Dermis blood vessel endothelial cell (primary cell): Measurements from ENCODE around the gene APRT. TPM values are rescaled to one million over a fixed set of nuclear protein-coding genes. Genes with fewer than 3 reads are reported as not detected.
A peak's percentile ranks its signal among the peaks of the same experiment; 100 is the strongest.

Experiments used
- DNase-seq: peaks from one replicate; pipeline ENCODE4 v3.0.0; 2010
- total RNA-seq: library from RNA; depleted of rRNA; stranded (reverse); fragments of >200 nt; gene quantifications from 2 replicates; pipeline ENCODE4 v1.2.3, GENCODE V29; 2014

Gene APRT
- 100 and 138 TPM in 2 replicates for total RNA-seq

DNA sequence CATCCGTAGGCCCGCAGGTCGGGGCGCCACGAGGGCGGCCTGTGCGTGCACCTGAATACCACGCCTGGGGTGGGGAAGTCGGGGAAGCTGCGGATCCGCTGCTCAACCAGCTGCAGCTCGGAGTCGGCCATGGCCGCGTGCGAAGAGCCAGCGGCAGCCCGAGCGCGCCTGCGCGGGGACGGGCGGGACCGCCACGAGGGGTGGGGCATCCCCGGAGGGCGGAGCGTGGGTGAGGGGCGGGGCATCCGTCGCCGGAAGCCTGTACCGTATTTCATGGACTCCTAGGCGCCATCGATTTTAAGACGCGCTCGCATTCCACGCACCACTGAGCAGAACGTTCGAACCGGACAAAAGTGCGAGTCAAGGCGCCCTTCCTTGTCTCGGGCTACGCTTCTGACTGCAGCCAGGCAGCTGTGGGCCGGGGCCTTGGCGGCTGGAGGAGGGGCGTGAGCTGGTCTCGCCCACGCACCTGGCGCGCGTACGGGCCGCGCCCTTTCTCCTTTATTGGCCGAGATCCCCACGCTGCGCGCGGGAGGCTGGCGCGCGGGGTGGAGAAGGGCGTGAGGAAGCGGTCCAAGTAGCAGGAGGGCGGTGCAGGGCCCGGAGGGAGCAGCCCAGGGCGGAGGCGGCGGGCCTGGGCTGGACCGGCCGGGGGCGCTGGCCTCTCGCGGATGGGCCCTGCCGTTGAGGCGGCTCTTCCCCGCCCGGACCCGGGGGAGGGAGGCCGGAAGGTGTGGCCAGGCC lies at the start of gene APRT:
Gene APRT, minus strand, starts transcription at position 160 of the 744 bp plus-strand sequence. Its CDS starts 29 bp downstream, at position 131.
- peak; percentile 95 for DNase-seq

DNA sequence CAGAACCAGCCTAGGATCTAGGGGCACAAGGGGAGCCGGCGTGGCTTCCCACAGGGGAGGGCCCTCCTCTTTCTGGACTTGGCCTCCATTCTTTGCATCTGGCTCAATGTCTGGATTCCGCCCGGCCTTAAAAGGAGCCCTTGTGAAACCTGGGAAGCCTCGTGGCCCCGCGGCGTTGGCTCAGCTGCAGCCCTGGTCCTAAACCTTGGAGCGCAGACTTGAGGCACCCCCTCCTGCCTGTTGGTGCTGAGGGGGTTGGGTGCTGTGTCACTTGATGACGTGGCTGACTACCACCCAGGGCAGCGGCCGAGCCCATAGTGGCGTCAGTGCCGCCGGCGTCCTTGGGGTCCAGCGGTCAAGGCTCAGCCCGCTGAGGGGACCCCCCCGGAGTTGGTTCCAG lies 49.6 kb upstream of the APRT start:
- no peak for DNase-seq

DNA sequence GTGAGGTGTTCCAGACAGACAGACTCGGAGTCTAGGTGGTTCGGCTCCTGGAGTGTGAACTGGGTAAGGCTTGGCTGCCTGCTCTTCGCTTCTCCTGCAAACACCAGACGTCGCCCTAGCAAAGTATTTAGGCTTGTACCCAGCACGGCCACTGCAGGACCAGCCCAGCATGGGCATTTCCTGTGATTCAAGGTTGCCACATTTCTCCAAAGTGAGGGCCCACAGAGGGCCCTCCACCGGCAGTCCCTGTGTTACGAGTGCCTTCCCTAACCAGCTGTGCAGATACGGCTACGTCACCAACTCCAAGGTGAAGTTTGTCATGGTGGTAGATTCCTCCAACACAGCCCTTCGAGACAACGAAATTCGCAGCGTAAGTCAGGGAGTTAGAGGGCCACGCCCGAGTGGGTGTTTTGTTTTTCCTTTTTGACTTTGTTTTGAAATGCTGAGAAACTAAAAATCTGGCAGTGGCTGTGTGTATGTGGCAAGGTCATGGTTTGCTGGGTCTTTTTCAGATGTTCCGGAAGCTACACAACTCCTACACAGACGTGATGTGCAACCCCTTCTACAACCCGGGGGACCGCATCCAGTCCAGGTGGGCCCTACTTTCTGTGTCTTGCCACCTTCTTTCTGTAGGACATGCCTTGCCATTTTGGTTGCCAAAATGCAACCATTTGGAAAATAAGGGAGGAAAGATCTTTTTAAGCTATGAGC lies 47.8 kb upstream of the APRT start:
- no peak for DNase-seq

DNA sequence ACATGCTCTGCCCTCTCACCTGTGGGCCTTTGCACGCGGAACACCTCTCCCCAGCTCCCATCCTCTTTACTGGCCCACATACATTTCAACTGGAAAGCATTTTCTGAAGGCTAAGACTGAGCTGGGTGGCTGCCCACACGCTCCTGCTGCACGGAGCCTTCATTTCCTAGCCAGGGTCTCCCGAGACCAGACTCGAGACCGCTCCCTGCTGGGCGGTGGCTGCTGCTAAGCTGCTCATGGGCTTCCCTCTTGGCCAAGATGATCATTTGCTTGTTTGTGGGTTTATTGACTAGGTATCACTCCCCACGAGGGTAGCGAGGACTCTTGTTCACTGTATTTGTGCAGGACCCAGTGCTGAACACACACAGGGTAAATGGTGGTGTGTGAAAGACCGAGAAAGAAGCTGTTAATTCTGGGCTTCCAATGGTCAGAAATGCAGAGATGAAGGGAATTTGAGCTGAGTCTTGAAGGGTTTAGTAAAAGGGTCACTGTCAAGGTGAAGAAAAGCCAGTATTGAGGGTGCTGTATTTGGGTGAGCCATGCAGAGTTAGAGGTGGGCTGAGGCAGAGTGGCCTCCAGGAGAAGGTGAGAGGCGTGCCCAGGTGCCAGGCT lies 46.1 kb upstream of the APRT start:
- peak; percentile 88 for DNase-seq

DNA sequence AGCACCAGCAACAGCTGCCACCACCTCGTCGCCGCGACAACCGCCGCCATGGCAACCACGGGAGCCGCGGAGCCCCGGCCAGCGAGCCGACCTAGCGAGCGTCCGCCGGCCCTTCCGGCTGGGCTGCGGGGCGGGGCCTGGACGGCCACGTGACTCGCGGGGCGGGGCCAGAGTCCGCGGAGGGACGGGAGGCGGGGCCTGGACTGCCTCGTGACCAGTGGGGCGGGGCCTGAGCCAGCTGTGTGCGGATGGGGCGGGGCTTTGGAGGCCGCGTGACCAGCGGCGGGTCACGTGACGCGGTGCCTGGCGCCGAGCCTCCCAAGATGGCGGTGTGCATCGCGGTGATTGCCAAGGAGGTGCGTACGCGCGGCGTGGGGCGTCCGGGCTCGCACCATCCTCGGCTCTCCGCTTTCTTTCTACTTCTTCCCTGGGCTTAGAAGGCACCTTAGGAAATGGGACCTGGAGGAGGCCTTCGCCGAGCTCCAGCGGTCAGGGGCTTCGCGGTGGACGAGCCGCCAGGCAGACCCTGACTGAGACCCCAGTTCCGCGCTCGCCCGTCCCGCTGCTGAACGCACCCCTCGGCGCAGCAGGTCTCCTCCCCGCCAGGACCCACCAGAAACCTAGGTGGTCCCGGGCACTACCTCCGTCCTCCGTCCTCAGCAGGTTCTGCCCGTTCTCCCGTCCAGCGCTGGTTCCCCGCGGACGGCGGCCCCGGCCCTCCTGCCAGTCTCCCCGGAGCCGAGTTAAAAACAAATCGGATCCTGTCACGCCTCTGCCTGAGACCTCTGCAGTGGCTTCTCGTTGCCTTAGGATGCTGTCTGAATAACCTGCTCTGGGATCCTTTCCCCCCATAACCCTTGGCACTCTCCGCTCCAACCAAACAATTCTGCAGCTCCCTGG lies 45.4 kb upstream of the APRT start, which contains the start of the genes GALNS and TRAPPC2L:
Gene GALNS, minus strand, starts transcription at position 120 of the 900 bp plus-strand sequence. Its CDS starts 70 bp downstream, at position 50.
Gene TRAPPC2L, plus strand, starts transcription at position 300 of the 900 bp plus-strand sequence. Its CDS starts 24 bp downstream, at position 324.
- DNase-seq: peak; percentile 98

DNA sequence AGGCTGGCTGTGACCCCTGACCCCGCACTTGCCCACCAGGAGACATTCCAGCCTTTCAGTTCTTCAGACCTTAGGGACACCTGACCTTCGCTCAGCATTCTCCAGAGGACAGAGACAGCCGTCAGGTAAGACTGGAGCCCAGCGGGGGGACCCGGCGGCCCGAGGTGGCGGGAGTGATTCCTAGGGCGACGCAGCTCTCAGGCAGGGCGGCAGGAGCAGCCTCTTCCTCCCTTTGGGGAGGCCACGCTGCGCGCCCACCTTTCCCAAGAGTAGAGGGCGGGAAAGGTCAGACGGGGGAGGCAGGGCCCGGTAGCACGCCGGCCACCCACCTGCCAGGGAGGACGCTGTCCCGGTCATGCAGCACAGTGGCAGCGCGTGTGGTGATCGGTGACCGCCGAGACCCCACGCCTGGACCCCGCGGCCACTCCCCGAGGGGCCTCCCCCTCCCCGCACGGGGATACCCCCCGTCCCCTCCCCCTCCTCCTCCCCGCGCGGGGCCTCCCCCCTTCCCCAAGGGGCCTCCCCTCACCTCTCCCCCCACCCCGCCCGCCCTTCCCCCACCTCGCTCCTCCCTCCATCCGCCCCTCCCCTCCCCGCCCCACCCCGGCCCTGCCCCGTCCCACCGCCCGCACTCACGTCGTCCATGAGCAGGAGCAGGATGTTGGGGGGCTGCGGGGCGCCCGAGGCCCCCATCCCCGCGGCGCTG lies 44.5 kb upstream of the APRT start:
- peak; percentile 5 for DNase-seq

GRCh38 chr16:88855736-88856121 lies 44.0 kb upstream of the APRT start:
- no peak for DNase-seq

GRCh38 chr16:88855176-88855575 lies 43.4 kb upstream of the APRT start:
- no peak for DNase-seq

DNA sequence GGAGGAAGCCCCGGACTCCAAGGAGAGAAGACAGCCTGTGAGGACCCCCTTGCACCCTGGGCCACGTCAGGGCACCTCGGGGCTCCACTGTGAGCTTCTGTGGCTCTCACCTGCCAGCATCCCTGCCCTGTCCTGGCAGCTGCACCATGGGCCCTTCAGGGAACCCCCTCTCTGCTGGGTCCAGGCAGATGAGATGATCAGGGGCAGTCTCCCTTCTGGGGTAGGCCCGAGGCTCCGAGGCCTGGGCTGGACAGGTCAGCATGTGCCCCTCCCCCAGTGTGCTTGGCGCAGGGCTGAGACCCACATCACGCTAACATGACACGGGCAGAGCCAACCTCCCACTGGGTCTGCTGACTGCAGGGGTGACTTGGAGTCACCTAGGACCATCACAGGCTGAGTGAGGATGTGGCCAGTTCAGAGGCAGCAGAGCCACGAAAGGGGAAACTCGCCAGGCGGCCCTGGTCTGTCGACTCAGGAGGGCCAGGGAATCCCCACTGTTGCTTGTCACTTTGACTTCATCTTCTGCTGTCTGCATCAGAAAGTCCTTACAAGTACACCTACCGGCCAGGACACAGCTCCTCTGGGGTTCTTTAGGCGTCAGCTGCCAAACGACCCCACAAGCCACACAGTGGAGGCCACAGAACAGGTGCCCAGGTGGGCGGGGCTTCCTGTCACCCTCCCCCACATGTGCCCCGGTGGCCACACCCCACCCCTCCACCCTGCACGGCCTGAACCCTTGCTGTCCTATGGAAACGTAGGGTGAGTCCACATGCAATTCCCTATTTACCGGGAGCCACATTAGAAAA lies 42.8 kb upstream of the APRT start:
- no peak for DNase-seq

- DNase-seq: no peak
Measured at GRCh38 chr16:88853325-88853941, 41.7 kb upstream of the APRT start.

DNA sequence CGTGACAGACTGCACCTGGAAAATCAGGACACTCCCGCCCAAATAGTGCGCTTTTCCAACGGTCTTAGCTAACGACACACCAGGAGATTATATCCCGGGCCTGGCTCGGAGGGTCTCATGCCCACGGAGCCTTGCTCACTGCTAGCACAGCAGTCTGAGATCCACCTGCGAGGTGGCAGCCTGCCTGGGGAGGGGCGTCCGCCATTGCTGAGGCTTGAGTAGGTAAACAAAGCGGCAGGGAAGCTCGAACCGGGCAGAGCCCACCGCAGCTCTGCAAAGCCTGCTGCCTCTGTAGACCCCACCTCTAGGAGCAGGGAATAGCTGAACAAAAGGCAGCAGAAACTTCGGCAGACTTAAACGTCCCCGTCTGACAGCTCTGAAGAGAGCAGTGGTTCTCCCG lies 39.9 kb upstream of the APRT start:
- no peak for DNase-seq

GRCh38 chr16:88850531-88851199 lies 38.9 kb upstream of the APRT start:
- DNase-seq: no peak

DNA sequence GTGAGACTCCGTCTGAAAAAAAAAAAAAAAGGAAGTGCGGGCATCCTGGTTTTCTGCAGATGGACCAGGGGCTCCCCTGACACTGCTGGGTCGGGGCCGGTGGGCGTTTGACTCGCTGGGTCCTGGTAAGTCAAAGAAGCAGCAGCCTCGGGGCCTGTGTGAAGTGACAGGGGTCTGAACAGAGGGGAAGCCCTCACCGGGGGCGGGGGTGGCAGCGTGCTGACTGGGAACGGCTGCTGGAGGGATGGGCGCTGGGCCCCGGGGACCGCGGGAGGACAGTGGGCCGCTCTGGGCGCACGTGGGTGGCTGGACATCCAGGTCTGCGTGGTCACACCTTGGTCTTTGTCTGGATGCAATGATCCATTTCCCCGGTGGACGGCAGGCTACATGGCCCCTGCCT lies 36.8 kb upstream of the APRT start:
- no peak for DNase-seq

- DNase-seq: no peak
Measured at GRCh38 chr16:88847654-88848053, 35.9 kb upstream of the APRT start.

DNA sequence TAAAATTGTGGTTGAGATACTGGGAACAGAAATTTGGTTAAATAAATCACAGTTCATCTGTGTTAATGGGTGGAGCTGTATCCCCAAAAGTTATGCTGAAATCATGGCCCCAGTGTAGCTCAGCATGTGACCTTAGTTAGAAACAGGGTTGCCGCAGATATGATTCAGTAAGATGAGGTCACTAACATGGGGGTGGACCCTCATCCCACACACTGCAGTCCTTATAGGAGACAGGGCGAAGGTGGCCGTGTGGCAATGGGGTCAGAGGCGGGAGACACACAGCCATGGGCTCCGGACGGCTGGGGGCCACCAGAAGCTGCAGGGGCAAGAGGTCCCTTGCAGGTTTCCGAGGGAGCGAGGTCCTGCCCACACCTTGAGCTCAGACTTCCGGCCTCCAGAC lies 34.4 kb upstream of the APRT start:
- no peak for DNase-seq

DNA sequence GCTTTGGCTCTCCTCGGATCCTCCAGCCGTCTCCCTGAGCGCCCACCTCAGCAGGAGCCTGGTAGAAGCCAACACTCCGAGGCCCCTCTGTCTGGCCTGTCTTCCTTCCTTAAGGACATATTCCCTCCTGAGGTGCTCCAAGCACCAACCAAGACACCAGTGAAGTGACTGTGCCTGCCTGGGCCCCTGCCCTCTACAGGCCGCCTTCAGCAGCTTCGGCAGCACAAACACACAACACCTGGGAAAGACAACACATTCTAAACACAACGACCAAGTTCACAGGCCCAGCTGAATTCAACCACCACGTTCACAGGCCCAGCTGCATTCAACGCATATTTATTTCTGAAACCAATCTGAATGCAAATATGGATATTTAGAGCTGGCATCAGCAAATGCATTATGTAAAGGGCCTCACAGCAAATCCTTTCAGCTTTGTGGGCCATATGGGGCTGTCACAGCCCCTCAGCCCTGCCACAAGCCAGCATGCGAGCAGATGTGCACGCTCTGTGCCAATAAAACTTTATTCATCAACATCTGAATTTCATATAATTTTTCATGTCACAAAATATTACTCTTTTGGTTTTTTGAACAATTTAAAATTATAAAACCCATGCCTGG lies 32.8 kb upstream of the APRT start:
- DNase-seq: no peak

DNA sequence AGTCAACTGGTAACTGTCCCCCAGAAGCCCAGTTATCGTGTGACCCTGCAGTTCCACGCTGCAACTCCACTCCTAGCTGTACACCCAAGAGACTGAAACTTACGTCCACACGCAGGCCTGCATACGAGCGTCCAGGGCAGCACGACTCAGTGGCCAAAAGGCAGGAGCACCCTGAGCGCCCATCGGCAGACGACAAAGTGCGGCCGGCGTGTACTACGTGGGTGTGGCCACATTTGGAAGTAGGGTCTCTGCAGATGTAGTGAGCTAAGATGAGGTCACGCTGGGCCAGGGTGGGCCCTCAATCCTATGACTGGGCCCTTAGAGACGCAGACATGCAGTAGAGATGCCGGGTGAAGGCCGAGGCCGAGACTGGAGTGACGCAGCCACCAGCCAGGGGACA lies 31.5 kb upstream of the APRT start:
- no peak for DNase-seq

- DNase-seq: no peak
Measured at GRCh38 chr16:88842806-88843205, 31.1 kb upstream of the APRT start.

DNA sequence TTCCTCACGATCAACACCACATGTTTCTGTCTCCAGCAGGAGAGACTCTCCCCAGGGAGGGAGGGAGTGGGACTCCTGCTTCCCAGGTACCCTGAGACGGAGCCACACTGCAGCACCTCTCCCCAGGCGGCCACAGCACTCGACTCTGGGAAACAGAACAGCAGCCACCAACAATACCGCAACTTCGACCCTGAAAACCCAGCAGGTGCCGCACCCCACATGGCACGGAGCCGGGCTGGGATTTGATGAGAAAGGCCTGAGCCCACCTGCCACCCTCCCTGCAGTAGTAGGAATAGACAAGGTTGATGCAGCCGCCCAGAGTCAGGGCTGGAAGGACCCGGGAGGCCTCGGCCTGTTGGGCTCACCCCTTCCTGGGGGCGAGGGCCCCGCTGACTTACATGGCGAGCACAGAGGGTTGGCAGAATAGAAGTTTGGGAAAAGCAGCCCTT lies 30.6 kb upstream of the APRT start:
- no peak for DNase-seq
